ENCODE results near the gene STAT1.

Gene STAT1

DNA sequence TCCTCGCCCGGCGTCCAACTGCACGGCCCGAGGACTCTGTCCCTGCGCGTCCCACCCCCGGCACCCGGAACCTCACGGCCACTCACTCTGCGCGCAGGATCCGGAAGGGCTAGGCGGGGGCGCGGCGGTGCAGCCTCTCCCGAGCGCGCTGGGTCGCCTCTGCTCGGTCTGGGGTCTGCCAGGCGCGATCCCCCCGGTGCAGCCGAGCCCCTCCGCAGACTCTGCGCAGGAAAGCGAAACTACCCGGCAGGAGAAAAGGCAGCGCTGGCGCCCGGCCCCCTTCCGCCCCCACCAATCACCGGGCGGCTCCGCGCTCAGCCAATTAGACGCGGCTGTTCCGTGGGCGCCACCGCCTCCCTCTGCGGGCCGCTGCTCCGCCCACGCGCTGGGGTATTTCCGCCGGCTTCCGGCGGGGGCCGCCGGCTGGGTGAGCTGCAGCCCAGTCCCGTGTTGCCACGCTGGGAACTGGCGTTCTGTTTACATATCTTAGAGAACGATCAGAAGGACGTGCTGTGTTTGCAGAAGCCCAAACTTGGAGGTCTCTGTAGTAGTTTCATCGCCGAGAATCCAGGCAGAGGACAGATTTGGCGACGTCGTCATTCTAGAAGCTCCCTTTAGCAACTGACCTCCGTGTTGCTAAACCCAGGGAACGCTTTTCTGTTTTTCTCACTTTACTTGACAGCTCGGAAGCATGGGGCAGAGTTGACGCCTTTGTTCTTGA lies at the start of gene STAT1:
TSS of gene STAT1 (minus strand) at position 240 of the 721 bp plus-strand sequence. CDS start 4,168 bp downstream, outside the sequence.
- peaks cover 28% of the 10 kb centered on the region for H3K4me1 ChIP-seq (ENCODE audit: low read length)
- TF ChIP-seq, protein P1, sequence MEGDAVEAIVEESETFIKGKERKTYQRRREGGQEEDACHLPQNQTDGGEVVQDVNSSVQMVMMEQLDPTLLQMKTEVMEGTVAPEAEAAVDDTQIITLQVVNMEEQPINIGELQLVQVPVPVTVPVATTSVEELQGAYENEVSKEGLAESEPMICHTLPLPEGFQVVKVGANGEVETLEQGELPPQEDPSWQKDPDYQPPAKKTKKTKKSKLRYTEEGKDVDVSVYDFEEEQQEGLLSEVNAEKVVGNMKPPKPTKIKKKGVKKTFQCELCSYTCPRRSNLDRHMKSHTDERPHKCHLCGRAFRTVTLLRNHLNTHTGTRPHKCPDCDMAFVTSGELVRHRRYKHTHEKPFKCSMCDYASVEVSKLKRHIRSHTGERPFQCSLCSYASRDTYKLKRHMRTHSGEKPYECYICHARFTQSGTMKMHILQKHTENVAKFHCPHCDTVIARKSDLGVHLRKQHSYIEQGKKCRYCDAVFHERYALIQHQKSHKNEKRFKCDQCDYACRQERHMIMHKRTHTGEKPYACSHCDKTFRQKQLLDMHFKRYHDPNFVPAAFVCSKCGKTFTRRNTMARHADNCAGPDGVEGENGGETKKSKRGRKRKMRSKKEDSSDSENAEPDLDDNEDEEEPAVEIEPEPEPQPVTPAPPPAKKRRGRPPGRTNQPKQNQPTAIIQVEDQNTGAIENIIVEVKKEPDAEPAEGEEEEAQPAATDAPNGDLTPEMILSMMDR (IDR thresholded peaks at IDR 0.05; ENCODE audit: low read depth, low read length), result no peak
- no peak for TF ChIP-seq EZH2phosphoT487 (IDR thresholded peaks at IDR 0.05; ENCODE audit: low read depth)
- H3K4me2 ChIP-seq (ENCODE audit: low read length), result peak within 1 kb of the TSS; percentile 99
- peak within 1 kb of the TSS; percentile 93 for H2AFZ ChIP-seq (ENCODE audit: low read depth, low read length)
- peak within 1 kb of the TSS; percentile 85 for H3K9ac ChIP-seq (ENCODE audit: low read length)
- no peaks in the 10 kb centered on the region for H3K27me3 ChIP-seq (ENCODE audit: low read depth, low read length)
- H3K36me3 ChIP-seq (replicated peaks; ENCODE audit: low read depth, low read length), result peaks cover 11% of the 10 kb centered on the region
- H3K9me3 ChIP-seq (ENCODE audit: insufficient read depth, low read length), result no peaks in the 10 kb centered on the region
- peaks cover 17% of the 10 kb centered on the region for H3K79me2 ChIP-seq (ENCODE audit: low read length)
- H3K4me3 ChIP-seq (ENCODE audit: low read length), result peak within 1 kb of the TSS; percentile 99
- H3K27ac ChIP-seq (ENCODE audit: low read length), result peak within 1 kb of the TSS; percentile 67
- no peaks in the 10 kb centered on the region for H4K20me1 ChIP-seq (ENCODE audit: insufficient read depth, low read length)

DNA sequence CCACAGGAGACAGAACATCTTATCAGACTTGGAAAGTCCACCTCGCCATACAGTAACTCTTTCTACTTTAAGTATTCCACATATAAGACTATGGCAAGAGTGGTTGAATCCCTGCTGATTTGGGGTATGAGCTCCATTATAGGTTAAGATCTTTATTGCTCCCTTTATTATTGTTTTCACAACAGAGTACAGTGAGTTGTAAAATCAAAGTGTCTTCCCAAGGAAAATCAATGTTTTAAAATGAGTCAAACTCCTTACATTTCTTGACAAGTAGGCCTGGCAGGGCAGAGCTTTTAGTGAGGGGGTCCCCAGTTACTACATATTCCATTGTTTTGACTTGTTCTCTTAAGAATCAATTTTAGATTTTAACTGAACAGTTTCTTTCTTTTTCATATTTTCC lies 49.6 kb upstream of the STAT1 start:
- H3K27me3 ChIP-seq (ENCODE audit: low read depth, low read length), result peaks cover 9% of the 10 kb centered on the region; the same call in 1 of the 2 replicates
- no peaks in the 10 kb centered on the region for H3K36me3 ChIP-seq (replicated peaks; ENCODE audit: low read depth, low read length)
- H3K4me2 ChIP-seq (ENCODE audit: low read length), result no peak overlapping the region

DNA sequence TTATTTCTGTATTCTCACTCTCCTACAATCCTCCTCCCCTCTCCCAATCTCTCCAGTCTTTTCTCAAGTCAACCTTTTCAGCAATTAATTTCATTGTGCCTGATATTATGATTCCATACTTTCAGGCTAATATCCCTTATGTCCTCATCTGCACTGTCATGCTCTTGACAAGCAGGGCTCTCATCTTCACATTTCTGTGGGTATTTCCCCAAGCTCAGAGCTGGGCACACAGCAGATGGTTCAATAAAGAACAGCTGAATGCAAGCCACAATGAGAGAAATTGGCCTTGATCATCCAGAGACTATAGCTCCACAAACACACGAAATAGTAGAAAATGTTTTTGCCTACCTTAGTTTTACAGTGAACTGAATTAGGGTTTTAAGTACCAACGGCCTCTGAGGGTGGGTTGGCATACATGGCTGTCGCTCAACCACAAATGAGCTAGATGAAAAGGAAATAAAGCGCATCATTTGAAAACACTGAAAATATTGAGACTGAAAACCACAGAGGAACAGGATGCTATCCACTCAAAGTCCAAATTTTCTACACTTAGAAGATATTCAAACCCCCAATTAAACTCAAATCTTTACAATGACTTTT lies 47.5 kb upstream of the STAT1 start:
- TF ChIP-seq, protein P1 (IDR thresholded peaks at IDR 0.05; ENCODE audit: low read depth, low read length), result no peak
- TF ChIP-seq EZH2phosphoT487 (IDR thresholded peaks at IDR 0.05; ENCODE audit: low read depth), result no peak
- Histone ChIP-seq H3K79me2 (ENCODE audit: low read length) (no peaks in the 10 kb centered on the region), H3K4me3 (ENCODE audit: low read length) (no peak overlapping the region), H2AFZ (ENCODE audit: low read depth, low read length) (no peak overlapping the region), H3K4me1 (ENCODE audit: low read length) (no peaks in the 10 kb centered on the region), H3K27ac (ENCODE audit: low read length) (no peak overlapping the region), H3K9ac (ENCODE audit: low read length) (no peak overlapping the region), H4K20me1 (ENCODE audit: insufficient read depth, low read length) (no peaks in the 10 kb centered on the region), H3K27me3 (ENCODE audit: low read depth, low read length) (peaks cover 9% of the 10 kb centered on the region; the same call in 1 of the 2 replicates), H3K9me3 (ENCODE audit: insufficient read depth, low read length) (no peaks in the 10 kb centered on the region), H3K36me3 (replicated peaks; ENCODE audit: low read depth, low read length) (no peaks in the 10 kb centered on the region), H3K4me2 (ENCODE audit: low read length) (no peak overlapping the region)

More for the DNA sequence above, 49.6 kb upstream of the STAT1 start:
- TF ChIP-seq, protein P1 (IDR thresholded peaks at IDR 0.05; ENCODE audit: low read depth, low read length), result no peak
- TF ChIP-seq EZH2phosphoT487 (IDR thresholded peaks at IDR 0.05; ENCODE audit: low read depth), result no peak
- no peak overlapping the region for H3K9ac ChIP-seq (ENCODE audit: low read length)
- H3K4me3 ChIP-seq (ENCODE audit: low read length), result no peak overlapping the region
- no peaks in the 10 kb centered on the region for H3K4me1 ChIP-seq (ENCODE audit: low read length)
- no peaks in the 10 kb centered on the region for H3K79me2 ChIP-seq (ENCODE audit: low read length)
- H2AFZ ChIP-seq (ENCODE audit: low read depth, low read length), result no peak overlapping the region
- H3K27ac ChIP-seq (ENCODE audit: low read length), result no peak overlapping the region
- no peaks in the 10 kb centered on the region for H3K9me3 ChIP-seq (ENCODE audit: insufficient read depth, low read length)
- no peaks in the 10 kb centered on the region for H4K20me1 ChIP-seq (ENCODE audit: insufficient read depth, low read length)

DNA sequence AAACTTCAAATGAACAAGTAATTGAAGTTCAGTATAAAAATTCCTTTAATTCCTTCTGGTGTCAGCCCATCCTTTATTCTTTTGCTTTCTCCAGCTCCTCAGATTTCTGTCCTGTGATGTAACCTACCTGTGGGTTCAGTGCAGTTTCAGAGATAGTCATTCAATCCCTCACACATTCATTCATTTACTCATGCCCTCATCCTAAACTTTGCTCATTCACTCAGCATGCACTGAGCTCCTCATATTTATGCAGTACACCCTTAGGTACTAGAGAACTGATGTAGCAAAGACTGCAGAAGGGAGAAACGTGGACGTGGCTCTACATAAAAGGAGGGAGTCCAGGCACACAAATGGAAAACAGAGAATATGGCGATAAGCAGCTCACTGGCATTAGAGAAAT lies 45.3 kb upstream of the STAT1 start:
- Histone ChIP-seq H3K9ac (ENCODE audit: low read length) (no peak overlapping the region), H3K27ac (ENCODE audit: low read length) (no peak overlapping the region), H3K9me3 (ENCODE audit: insufficient read depth, low read length) (no peaks in the 10 kb centered on the region), H3K4me3 (ENCODE audit: low read length) (no peak overlapping the region), H3K36me3 (replicated peaks; ENCODE audit: low read depth, low read length) (no peaks in the 10 kb centered on the region), H3K27me3 (ENCODE audit: low read depth, low read length) (peaks cover 14% of the 10 kb centered on the region), H2AFZ (ENCODE audit: low read depth, low read length) (no peak overlapping the region), H3K79me2 (ENCODE audit: low read length) (no peaks in the 10 kb centered on the region), H3K4me1 (ENCODE audit: low read length) (0 out of 2 replicates have a peak, but pooled peaks cover 4% of the 10 kb centered on the region), H3K4me2 (ENCODE audit: low read length) (no peak overlapping the region), H4K20me1 (ENCODE audit: insufficient read depth, low read length) (no peaks in the 10 kb centered on the region)
- TF ChIP-seq, protein P1 (IDR thresholded peaks at IDR 0.05; ENCODE audit: low read depth, low read length), result no peak
- no peak for TF ChIP-seq EZH2phosphoT487 (IDR thresholded peaks at IDR 0.05; ENCODE audit: low read depth)
